K562 (cell line): ENCODE results near the gene XKR7. TPM values are rescaled to one million over a fixed set of nuclear protein-coding genes. Genes with fewer than 3 reads are reported as not detected.

Experiments used
- ATF1 ChIP-seq, 2 experiments: fragments of 450-650 bp in 1 of 2; IDR thresholded peaks; 2 replicates each; pipeline ENCODE4 v1.6.1; 2016; ENCODE audit warnings: missing compliant biosample characterization in 1 of 2, missing genetic modification characterization in 1 of 2
- CBFA2T2 ChIP-seq: fragments of 450-650 bp; conservative IDR thresholded peaks from 2 replicates; pipeline ENCODE4 v1.6.1; 2017; ENCODE audit warnings: mild to moderate bottlenecking
- CHCHD3 ChIP-seq: fragments of 250-450 bp; sonication (Bioruptor Pico); IDR thresholded peaks from 2 replicates; pipeline ENCODE4 v2.1.2; 2022; ENCODE audit warnings: mild to moderate bottlenecking
- FOXM1 ChIP-seq, 2 experiments: fragments of 450-650 bp in 1 of 2; sonication (generic) in 1 of 2; formaldehyde crosslinking in 1 of 2; IDR thresholded peaks; 2 replicates each; pipeline versions ENCODE4 v1.6.1 to v1.9.0; 2017 to 2022; ENCODE audit warnings: low read depth in 2 of 2, mild to moderate bottlenecking in 2 of 2, missing genetic modification reagents in 1 of 2, moderate library complexity in 1 of 2
- GMEB1 ChIP-seq: fragments of 250-450 bp; sonication (Bioruptor Pico); IDR thresholded peaks from 2 replicates; pipeline ENCODE4 v1.4.0; 2020; ENCODE audit warnings: mild to moderate bottlenecking
- JUND ChIP-seq, 2 experiments: IDR thresholded peaks; 2 replicates in 1 of 2; 3 replicates in 1 of 2; pipeline ENCODE4 v1.6.1; 2011; ENCODE audit warnings: borderline replicate concordance in 2 of 2, low read depth in 2 of 2, low read length in 2 of 2, improper control_type of control experiment in 1 of 2, missing biosample characterization in 1 of 2, missing genetic modification characterization in 1 of 2, missing genetic modification reagents in 1 of 2
- KDM5B ChIP-seq: fragments of 200-600 bp; sonication (generic); IDR thresholded peaks from 2 replicates; pipeline ENCODE4 v1.6.1; 2012; ENCODE audit warnings: low read depth, mild to moderate bottlenecking, moderate library complexity, low read length, control low read depth, inconsistent platforms; ENCODE audit not compliant: insufficient replicate concordance
- L3MBTL2 ChIP-seq: fragments of 450-650 bp; IDR thresholded peaks from 2 replicates; pipeline ENCODE4 v1.6.1; 2016; ENCODE audit warnings: mild to moderate bottlenecking, moderate library complexity
- MTF1 ChIP-seq: fragments of 250-450 bp; sonication (Bioruptor Pico); IDR thresholded peaks from 2 replicates; pipeline ENCODE4 v1.9.0; 2021; ENCODE audit warnings: moderate library complexity, mild to moderate bottlenecking, inconsistent platforms, borderline replicate concordance
- NCOA1 ChIP-seq: fragments of 450-650 bp; IDR thresholded peaks from 2 replicates; pipeline ENCODE4 v1.6.1; 2016; ENCODE audit warnings: low read depth
- PATZ1 ChIP-seq: fragments of 250-450 bp; sonication (Bioruptor Pico); IDR thresholded peaks from 2 replicates; pipeline ENCODE4 v1.5.0; 2020; ENCODE audit warnings: mild to moderate bottlenecking, borderline replicate concordance
- PPARD ChIP-seq: fragments of 250-450 bp; sonication (Bioruptor Pico); IDR thresholded peaks from 2 replicates; pipeline ENCODE4 v1.8.0; 2022; ENCODE audit warnings: inconsistent platforms, mild to moderate bottlenecking, moderate library complexity
- PRMT5 ChIP-seq: sonication (generic); formaldehyde crosslinking; IDR thresholded peaks from 2 replicates; pipeline ENCODE4 v1.5.0; 2020; ENCODE audit warnings: missing genetic modification reagents
- RAD21 ChIP-seq, 2 experiments: fragments of 250-450 bp in 1 of 2; fragments of 450-650 bp in 1 of 2; sonication (Bioruptor Pico) in 1 of 2; formaldehyde crosslinking in 1 of 2; IDR thresholded peaks in 1 of 2; conservative IDR thresholded peaks in 1 of 2; 2 replicates each; pipeline versions ENCODE4 v1.4.0 to v1.8.0; 2020 to 2022; ENCODE audit warnings: mild to moderate bottlenecking in 2 of 2, moderate library complexity in 1 of 2
- SLC30A9 ChIP-seq: fragments of 250-450 bp; sonication (Bioruptor Pico); IDR thresholded peaks from 2 replicates; pipeline ENCODE4 v1.8.0; 2022; ENCODE audit warnings: mild to moderate bottlenecking, moderate library complexity
- SREBF2 ChIP-seq: sonication (generic); formaldehyde crosslinking; IDR thresholded peaks from 2 replicates; pipeline ENCODE4 v1.4.0; 2020; ENCODE audit warnings: mild to moderate bottlenecking, missing genetic modification reagents
- SRSF9 ChIP-seq: fragments of 200-400 bp; formaldehyde crosslinking; IDR thresholded peaks from 2 replicates; pipeline ENCODE4 v1.6.1; 2017; ENCODE audit warnings: low read depth, low read length, borderline replicate concordance
- SUPT5H ChIP-seq: fragments of 450-650 bp; IDR thresholded peaks from 2 replicates; pipeline ENCODE4 v1.6.1; 2016
- TAF7 ChIP-seq: fragments of 450-650 bp; IDR thresholded peaks from 2 replicates; pipeline ENCODE4 v1.6.1; 2016; ENCODE audit warnings: missing genetic modification characterization, missing compliant biosample characterization
- TCF7L2 ChIP-seq: fragments of 150-350 bp; IDR thresholded peaks from 2 replicates; pipeline ENCODE4 v1.6.1; 2016; ENCODE audit warnings: low read depth, mild to moderate bottlenecking, low read length, moderate library complexity
- ZC3H8 ChIP-seq: fragments of 450-650 bp; IDR thresholded peaks from 2 replicates; pipeline ENCODE4 v1.6.1; 2017
- ZKSCAN8 ChIP-seq: fragments of 200-800 bp; sonication (Bioruptor generic); IDR thresholded peaks from 2 replicates; pipeline ENCODE4 v1.6.1; 2016; ENCODE audit warnings: missing genetic modification characterization, missing compliant biosample characterization
- ZNF76 ChIP-seq: fragments of 250-450 bp; sonication (Bioruptor Pico); IDR thresholded peaks from 2 replicates; pipeline ENCODE4 v1.4.0; 2020; ENCODE audit warnings: mild to moderate bottlenecking, moderate library complexity, borderline replicate concordance
- ZNF766 ChIP-seq: fragments of 200-800 bp; sonication (Bioruptor generic); conservative IDR thresholded peaks from 2 replicates; pipeline ENCODE4 v1.6.1; 2016; ENCODE audit warnings: missing genetic modification characterization, missing compliant biosample characterization
- ZNF77 ChIP-seq: fragments of 250-450 bp; sonication (Bioruptor Pico); IDR thresholded peaks from 2 replicates; pipeline ENCODE4 v1.5.0; 2020
- ZNF785 ChIP-seq: fragments of 250-450 bp; sonication (Bioruptor Pico); IDR thresholded peaks from 2 replicates; pipeline ENCODE4 v1.4.0; 2020; ENCODE audit warnings: mild to moderate bottlenecking
- polyA plus RNA-seq, 8 experiments: library from polyadenylated mRNA; depleted of rRNA in 4 of 8; stranded (reverse) in 5 of 8; unstranded in 3 of 8; fragments of >200 nt; fragmentation: Nextera tagmentation in 2 of 8; fragmentation: Illumina TruSeq in 1 of 8; extraction: Ambion mirVana in 2 of 8; extraction: Trizol in 1 of 8; gene quantifications; 2 replicates each; pipeline versions ENCODE4 v1.2.1 to v1.2.3, GENCODE V29; 2011 to 2014; ENCODE audit warnings: inconsistent platforms in 1 of 8, missing spikeins in 1 of 8
- total RNA-seq, 7 experiments: library from RNA; depleted of rRNA in 6 of 7; stranded (reverse); fragments of >200 nt in 6 of 7; fragmentation: Illumina TruSeq in 2 of 7; extraction: Trizol in 2 of 7; gene quantifications; 2 replicates each; pipeline versions ENCODE4 v1.2.1 to v1.2.3, GENCODE V29; 2011 to 2021; ENCODE audit warnings: low replicate concordance in 1 of 7

The XKR7 gene
- total and polyA plus RNA-seq, 9 of the 15 experiments (the other 6 are each of a cell fraction or from before 2014, with no cell fraction given) = 0.02 TPM; not detected in 8

- TF ChIP-seq PATZ1 (CRISPR knock-in tag) = no peak
- no peak for TF ChIP-seq ZKSCAN8
- no peak for TF ChIP-seq PRMT5 (CRISPR knock-in tag)
- TF ChIP-seq SRSF9 = no peak
- TF ChIP-seq NCOA1 = no peak
- no peak for TF ChIP-seq ZNF766 (CRISPR knock-in tag)
- TF ChIP-seq SLC30A9 (CRISPR knock-in tag) = no peak
- TF ChIP-seq SREBF2 = no peak
- no peak for TF ChIP-seq PPARD (CRISPR knock-in tag)
- TF ChIP-seq ZNF76 = no peak
- TF ChIP-seq CHCHD3 (CRISPR knock-in tag) = no peak
- peak; percentile 86 to 87 for TF ChIP-seq RAD21 (CRISPR knock-in tag; conservative IDR thresholded peaks at IDR 0.05 in 1 of 2, IDR thresholded peaks at IDR 0.05 in 1 of 2)
- TF ChIP-seq MTF1 (CRISPR knock-in tag) = no peak
- TF ChIP-seq TAF7 (tag) = no peak
- no peak for TF ChIP-seq SUPT5H
- no peak for TF ChIP-seq KDM5B
- no peak for TF ChIP-seq GMEB1 (CRISPR knock-in tag)
- no peak for TF ChIP-seq TCF7L2
- TF ChIP-seq ZNF785 (CRISPR knock-in tag) = no peak
- TF ChIP-seq ATF1 (CRISPR knock-in tag; IDR thresholded peaks at IDR 0.05) = no peak
- TF ChIP-seq ATF1 (tag; IDR thresholded peaks at IDR 0.05) = peak; percentile 51
- no peak for TF ChIP-seq ZNF77 (CRISPR knock-in tag)
- TF ChIP-seq CBFA2T2 = no peak
- TF ChIP-seq ZC3H8 = no peak
- TF ChIP-seq FOXM1 (IDR thresholded peaks at IDR 0.05; ENCODE audit: low read depth) = no peak
- no peak for TF ChIP-seq FOXM1 (CRISPR knock-in tag; IDR thresholded peaks at IDR 0.05; ENCODE audit: low read depth)
- TF ChIP-seq JUND (IDR thresholded peaks at IDR 0.05; ENCODE audit: borderline replicate concordance, low read depth, low read length) = peak; percentile 3; the same call in 1 of the 2 replicates
- no peak; the same call in 2 of the 3 replicates for TF ChIP-seq JUND (tag; IDR thresholded peaks at IDR 0.05; ENCODE audit: borderline replicate concordance, low read depth, low read length)
- no peak for TF ChIP-seq L3MBTL2
Measured at GRCh38 chr20:32031007-32031958, 63.3 kb downstream of the XKR7 start (continued).
